Retinal pigment epithelial cell (primary cell): ENCODE data around the gene SKI.
"Not testable (repeated sequence)": the region's sequence is repeated elsewhere in the genome, so short reads cannot be mapped to it uniquely, and the experiment has no call there.

ENCODE experiments used
- DNase-seq: peaks from one replicate; pipeline ENCODE4 v3.0.0-alpha.2; 2010; ENCODE audit warnings: low read depth
- H3K4me3 ChIP-seq: 2 replicates; pipeline ENCODE4 v1.5.1; 2011; ENCODE audit warnings: mild to moderate bottlenecking, low read length, control low read depth, moderate library complexity
- TF ChIP-seq, protein P1 (sequence below): conservative IDR thresholded peaks from 2 replicates; pipeline ENCODE4 v1.5.1; 2011; ENCODE audit warnings: low read depth, low read length, control low read depth, inconsistent platforms

SKI gene

GRCh38 chr1:2328676-2329455, 100.7 kb downstream of the SKI start:
- TF ChIP-seq, protein P1, sequence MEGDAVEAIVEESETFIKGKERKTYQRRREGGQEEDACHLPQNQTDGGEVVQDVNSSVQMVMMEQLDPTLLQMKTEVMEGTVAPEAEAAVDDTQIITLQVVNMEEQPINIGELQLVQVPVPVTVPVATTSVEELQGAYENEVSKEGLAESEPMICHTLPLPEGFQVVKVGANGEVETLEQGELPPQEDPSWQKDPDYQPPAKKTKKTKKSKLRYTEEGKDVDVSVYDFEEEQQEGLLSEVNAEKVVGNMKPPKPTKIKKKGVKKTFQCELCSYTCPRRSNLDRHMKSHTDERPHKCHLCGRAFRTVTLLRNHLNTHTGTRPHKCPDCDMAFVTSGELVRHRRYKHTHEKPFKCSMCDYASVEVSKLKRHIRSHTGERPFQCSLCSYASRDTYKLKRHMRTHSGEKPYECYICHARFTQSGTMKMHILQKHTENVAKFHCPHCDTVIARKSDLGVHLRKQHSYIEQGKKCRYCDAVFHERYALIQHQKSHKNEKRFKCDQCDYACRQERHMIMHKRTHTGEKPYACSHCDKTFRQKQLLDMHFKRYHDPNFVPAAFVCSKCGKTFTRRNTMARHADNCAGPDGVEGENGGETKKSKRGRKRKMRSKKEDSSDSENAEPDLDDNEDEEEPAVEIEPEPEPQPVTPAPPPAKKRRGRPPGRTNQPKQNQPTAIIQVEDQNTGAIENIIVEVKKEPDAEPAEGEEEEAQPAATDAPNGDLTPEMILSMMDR: no peak
- no peak for DNase-seq
- no peak overlapping the region for H3K4me3 ChIP-seq

- H3K4me3 ChIP-seq: no peak overlapping the region
- no peak for DNase-seq
Observed at GRCh38 chr1:2330035-2330434, 101.9 kb downstream of the SKI start.

GRCh38 chr1:2330519-2331199, 102.5 kb downstream of the SKI start:
- H3K4me3 ChIP-seq: no peak overlapping the region
- TF ChIP-seq, protein P1: no peak
- no peak for DNase-seq

More at GRCh38 chr1:2330035-2330434, 101.9 kb downstream of the SKI start:
- TF ChIP-seq, protein P1: no peak

- no peak for DNase-seq
- TF ChIP-seq, protein P1: no peak
- H3K4me3 ChIP-seq: no peak overlapping the region
Observed at GRCh38 chr1:2331200-2331544, 103.1 kb downstream of the SKI start.

GRCh38 chr1:2331580-2331979, 103.5 kb downstream of the SKI start:
- DNase-seq: not testable (repeated sequence)

GRCh38 chr1:2334366-2334765, 106.2 kb downstream of the SKI start:
- no peak overlapping the region for H3K4me3 ChIP-seq
- TF ChIP-seq, protein P1: no peak
- DNase-seq: no peak

More at GRCh38 chr1:2331580-2331979, 103.5 kb downstream of the SKI start:
- H3K4me3 ChIP-seq: not testable (repeated sequence)

- H3K4me3 ChIP-seq: no peak overlapping the region
- TF ChIP-seq, protein P1: no peak
- no peak for DNase-seq
Observed at GRCh38 chr1:2334883-2335534, 106.9 kb downstream of the SKI start.
